SH-SY5Y (cell line): ENCODE results near the gene LETM1.

ENCODE experiments used
- GATA2 ChIP-seq: IDR thresholded peaks from 2 replicates; pipeline ENCODE4 v1.6.1; 2011; ENCODE audit warnings: mild to moderate bottlenecking, low read depth, low read length
- GATA3 ChIP-seq: IDR thresholded peaks from 2 replicates; pipeline ENCODE4 v1.6.1; 2011; ENCODE audit warnings: low read depth, mild to moderate bottlenecking, low read length, moderate library complexity

DNA sequence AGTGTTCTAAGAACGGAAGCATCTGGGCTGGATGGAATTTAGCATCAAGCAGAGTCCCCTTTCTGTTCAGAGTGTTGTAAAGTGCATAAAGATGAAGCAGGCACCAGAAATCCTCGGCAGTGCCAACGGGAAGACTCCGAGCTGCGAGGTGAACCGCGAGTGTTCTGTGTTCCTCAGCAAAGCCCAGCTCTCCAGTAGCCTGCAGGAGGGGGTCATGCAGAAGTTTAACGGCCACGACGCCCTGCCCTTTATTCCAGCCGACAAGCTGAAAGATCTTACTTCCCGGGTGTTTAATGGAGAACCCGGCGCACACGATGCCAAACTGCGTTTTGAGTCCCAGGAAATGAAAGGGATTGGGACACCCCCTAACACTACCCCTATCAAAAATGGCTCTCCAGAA is 44.7 kb upstream of the LETM1 start:
- TF ChIP-seq GATA2, result no peak
- no peak for TF ChIP-seq GATA3
